ENCODE measurements around the gene SLC44A5. TPM values are rescaled to one million over a fixed set of nuclear protein-coding genes. Genes with fewer than 3 reads are reported as not detected.

SLC44A5 gene
- total and polyA plus RNA-seq, 7 donors = 0.01 to 7.5 (median 0.49) TPM

DNA sequence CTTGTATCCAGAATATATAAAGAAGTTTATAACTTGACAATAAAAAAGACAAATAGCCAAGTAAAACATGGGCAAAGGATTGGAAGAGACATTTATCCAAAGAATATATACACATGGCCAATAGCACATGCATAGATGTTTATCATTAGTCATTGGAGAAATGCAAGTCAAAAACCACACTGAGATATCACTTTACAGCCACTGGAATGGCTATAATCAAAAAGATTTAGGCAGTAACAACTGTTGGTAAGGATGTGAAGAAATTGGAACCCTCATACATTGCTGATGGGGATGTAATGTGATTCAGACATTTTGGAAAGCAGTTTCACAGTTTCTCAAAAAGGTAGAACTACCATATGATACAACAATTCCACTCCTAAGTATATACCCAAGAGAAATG lies 51.1 kb downstream of the SLC44A5 start:
- ATAC-seq = no peak
- Histone ChIP-seq H3K4me3 (no peak overlapping the region), H3K27ac (no peak overlapping the region), H3K27me3 (ENCODE audit: insufficient read depth in 3 of 3, low read length in 2 of 3) (no peaks in the 10 kb centered on the region), H3K4me1 (no peaks in the 10 kb centered on the region), H3K36me3 (ENCODE audit: insufficient read depth in 1 of 2, low read depth in 1 of 2) (no peaks in the 10 kb centered on the region), H3K9me3 (no peaks in the 10 kb centered on the region)
- intact Hi-C loops (cut with DNase I) = no loop called here
- no peak for DNase-seq
- TF ChIP-seq, protein P1, sequence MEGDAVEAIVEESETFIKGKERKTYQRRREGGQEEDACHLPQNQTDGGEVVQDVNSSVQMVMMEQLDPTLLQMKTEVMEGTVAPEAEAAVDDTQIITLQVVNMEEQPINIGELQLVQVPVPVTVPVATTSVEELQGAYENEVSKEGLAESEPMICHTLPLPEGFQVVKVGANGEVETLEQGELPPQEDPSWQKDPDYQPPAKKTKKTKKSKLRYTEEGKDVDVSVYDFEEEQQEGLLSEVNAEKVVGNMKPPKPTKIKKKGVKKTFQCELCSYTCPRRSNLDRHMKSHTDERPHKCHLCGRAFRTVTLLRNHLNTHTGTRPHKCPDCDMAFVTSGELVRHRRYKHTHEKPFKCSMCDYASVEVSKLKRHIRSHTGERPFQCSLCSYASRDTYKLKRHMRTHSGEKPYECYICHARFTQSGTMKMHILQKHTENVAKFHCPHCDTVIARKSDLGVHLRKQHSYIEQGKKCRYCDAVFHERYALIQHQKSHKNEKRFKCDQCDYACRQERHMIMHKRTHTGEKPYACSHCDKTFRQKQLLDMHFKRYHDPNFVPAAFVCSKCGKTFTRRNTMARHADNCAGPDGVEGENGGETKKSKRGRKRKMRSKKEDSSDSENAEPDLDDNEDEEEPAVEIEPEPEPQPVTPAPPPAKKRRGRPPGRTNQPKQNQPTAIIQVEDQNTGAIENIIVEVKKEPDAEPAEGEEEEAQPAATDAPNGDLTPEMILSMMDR (IDR thresholded peaks at IDR 0.05) = no peak

DNA sequence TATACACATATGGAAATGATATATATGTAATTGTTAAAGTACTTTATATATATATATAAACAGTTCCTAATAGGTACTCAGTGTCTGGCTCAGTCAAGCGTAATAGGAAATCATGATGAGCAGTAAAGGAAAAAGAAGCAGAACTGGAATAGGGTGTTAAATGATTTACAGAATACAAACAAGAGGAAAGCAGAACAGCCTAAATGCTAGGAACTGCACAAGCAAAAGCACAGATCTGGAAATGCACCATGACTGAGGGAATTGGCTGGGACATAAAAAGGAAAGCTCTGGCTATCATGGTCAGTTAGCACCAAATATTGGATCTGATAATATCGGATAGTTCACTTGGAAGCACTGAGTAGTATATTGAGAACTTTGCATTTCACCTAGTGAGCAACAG lies 51.8 kb downstream of the SLC44A5 start:
- TF ChIP-seq, protein P1 (IDR thresholded peaks at IDR 0.05) = no peak
- Histone ChIP-seq H3K27ac (no peak overlapping the region), H3K27me3 (ENCODE audit: insufficient read depth in 3 of 3, low read length in 2 of 3) (no peaks in the 10 kb centered on the region), H3K4me3 (no peak overlapping the region), H3K4me1 (no peaks in the 10 kb centered on the region), H3K9me3 (no peaks in the 10 kb centered on the region), H3K36me3 (ENCODE audit: insufficient read depth in 1 of 2, low read depth in 1 of 2) (no peaks in the 10 kb centered on the region)
- WGBS, 3 donors = 23 to 55% (median 31%) methylated on average over 2 of the region's 2 CpGs
- no peak for ATAC-seq
- no peak for DNase-seq
- intact Hi-C loops (cut with DNase I) = no loop called here

DNA sequence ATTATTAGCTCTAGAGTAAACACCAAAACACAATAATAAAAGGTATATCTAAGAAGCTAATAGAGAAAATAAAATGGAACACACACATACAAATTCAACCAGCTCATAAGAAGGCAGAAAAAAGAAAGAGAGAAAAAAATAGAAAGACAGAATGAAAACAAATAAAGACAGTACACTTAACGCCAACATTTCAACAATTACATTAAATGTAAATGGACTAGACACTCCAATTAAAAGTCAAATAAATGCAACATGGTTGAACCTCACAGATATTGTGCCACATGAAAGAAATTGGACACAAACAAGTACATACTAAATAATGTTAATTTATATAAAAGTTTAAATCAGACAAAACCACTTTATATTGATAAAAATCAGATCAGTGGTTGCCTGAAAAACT lies 56.0 kb downstream of the SLC44A5 start:
- no peak for ATAC-seq
- Histone ChIP-seq H3K27me3 (ENCODE audit: insufficient read depth in 3 of 3, low read length in 2 of 3) (no peaks in the 10 kb centered on the region), H3K4me3 (no peak overlapping the region), H3K27ac (no peak overlapping the region), H3K9me3 (no peaks in the 10 kb centered on the region), H3K36me3 (ENCODE audit: insufficient read depth in 1 of 2, low read depth in 1 of 2) (no peaks in the 10 kb centered on the region), H3K4me1 (no peaks in the 10 kb centered on the region)
- no peak for DNase-seq
- TF ChIP-seq, protein P1 (IDR thresholded peaks at IDR 0.05) = no peak
- intact Hi-C loops (cut with DNase I) = no loop called here
- 86 to 89% (median 87%) methylated on average over 1 of the region's 1 CpG for WGBS, 3 donors

DNA sequence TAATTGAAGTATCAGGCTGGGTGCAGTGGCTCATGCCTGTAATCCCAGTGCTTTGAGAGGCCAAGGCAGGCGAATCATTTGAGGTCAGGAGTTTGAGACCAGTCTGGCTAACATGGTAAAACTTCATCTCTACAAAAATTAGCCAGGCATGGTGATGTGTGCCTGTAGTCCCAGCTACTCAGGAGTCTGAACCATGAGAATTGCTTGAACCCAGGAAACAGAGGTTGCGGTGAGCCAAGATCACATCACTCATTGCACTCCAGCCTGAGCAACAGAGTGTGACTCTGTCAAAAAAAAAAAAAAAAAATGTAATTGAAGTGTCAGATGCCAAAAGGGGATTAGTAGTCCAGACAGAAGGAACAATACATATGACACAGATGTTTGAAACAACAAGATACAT lies 56.7 kb downstream of the SLC44A5 start:
- Histone ChIP-seq H3K4me3 (no peak overlapping the region), H3K36me3 (ENCODE audit: insufficient read depth in 1 of 2, low read depth in 1 of 2) (no peaks in the 10 kb centered on the region), H3K27me3 (ENCODE audit: insufficient read depth in 3 of 3, low read length in 2 of 3) (no peaks in the 10 kb centered on the region), H3K27ac (no peak overlapping the region), H3K4me1 (no peaks in the 10 kb centered on the region), H3K9me3 (no peaks in the 10 kb centered on the region)
- TF ChIP-seq, protein P1 (IDR thresholded peaks at IDR 0.05) = no peak
- WGBS, 3 donors = 74 to 80% (median 76%) methylated on average over 2 of the region's 2 CpGs
- DNase-seq = no peak
- intact Hi-C loops (cut with DNase I) = no loop called here
- ATAC-seq = no peak

DNA sequence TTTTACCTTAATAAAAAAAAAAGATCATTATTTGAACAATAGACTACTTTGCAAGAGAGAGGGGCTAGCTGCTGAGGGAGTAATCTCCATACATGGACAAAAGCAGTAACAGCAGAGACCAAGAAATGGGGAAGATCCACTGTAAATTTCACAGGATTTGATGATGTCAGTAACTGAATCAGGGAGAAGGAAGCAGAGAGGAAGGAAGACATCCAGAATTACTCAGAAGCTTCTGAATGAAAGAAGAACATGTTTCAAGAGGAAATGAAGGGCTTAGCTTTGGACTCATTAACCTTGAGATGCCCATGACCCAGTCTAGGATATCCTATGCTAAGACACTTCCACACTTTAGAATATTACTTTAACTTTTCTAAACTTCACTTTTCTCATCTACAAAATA lies 60.4 kb downstream of the SLC44A5 start:
- ATAC-seq = no peak
- no peaks in the 10 kb centered on the region for H3K27me3 ChIP-seq (ENCODE audit: insufficient read depth in 3 of 3, low read length in 2 of 3)
- no peaks in the 10 kb centered on the region for H3K9me3 ChIP-seq
- no peak overlapping the region for H3K4me3 ChIP-seq
- intact Hi-C loops (cut with DNase I) = no loop called here
- H3K36me3 ChIP-seq (ENCODE audit: insufficient read depth in 1 of 2, low read depth in 1 of 2) = no peaks in the 10 kb centered on the region
- H3K27ac ChIP-seq = no peak overlapping the region
- no peaks in the 10 kb centered on the region for H3K4me1 ChIP-seq
- DNase-seq = no peak
- TF ChIP-seq, protein P1 (IDR thresholded peaks at IDR 0.05) = no peak
